ENCODE measurements around the gene NEK6.

Gene NEK6

DNA sequence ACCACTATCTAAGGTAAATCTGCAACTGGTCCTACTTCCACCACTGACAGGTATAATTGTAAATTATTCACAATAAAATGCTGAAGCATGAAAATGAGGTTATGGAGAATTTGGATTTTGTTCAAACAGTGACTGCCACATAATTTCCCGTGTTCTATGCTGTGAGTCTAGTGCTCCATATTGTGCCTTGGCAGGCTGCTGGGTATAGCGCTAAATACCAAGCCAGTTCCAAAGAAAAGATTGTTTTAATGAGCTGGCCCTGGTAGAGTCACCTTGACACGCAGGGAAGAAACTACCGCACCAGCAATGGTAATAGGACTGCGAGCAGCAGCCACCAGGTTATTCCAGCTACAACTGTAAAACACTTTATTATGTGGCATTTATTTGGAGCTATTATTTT is 127.1 kb downstream of the NEK6 start:
- no peak for DNase-seq

DNA sequence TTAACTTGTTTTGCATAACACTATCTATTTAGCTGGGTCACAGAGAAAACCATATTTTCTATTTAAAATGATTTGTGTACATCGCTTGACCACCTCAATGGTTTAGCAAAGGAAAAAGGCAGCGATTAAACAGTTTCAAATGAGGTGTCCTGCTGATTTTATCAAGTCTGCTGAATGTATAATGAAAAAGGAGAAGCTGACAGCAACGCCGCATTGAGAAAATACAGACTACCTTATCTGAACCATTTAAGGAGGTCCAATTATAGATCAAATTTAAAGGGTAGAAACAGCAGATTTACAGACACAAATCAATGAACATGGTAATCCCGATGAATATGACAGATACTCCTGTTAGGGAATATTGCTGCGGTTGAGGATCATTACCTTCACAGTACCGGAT is 127.9 kb downstream of the NEK6 start:
- no peak for DNase-seq

DNA sequence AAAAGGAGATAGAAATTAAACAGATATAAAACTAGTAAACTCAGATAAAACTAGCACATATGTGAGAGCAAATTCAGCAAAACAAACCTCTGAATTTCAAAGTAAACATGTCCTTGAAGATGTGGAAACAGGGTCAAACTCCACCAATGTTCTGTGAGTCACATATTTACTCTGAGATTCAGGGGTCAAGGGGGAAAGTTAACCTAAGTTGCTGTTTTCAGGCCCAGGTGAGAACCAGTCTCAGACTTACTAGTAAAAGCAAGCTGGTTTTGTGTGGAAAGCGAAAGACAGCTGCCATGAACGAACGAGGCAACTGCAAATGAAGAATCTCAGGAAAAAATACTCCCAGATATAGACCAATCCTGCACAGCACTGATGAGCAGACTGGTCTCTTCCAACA is 128.5 kb downstream of the NEK6 start:
- DNase-seq, result no peak

DNA sequence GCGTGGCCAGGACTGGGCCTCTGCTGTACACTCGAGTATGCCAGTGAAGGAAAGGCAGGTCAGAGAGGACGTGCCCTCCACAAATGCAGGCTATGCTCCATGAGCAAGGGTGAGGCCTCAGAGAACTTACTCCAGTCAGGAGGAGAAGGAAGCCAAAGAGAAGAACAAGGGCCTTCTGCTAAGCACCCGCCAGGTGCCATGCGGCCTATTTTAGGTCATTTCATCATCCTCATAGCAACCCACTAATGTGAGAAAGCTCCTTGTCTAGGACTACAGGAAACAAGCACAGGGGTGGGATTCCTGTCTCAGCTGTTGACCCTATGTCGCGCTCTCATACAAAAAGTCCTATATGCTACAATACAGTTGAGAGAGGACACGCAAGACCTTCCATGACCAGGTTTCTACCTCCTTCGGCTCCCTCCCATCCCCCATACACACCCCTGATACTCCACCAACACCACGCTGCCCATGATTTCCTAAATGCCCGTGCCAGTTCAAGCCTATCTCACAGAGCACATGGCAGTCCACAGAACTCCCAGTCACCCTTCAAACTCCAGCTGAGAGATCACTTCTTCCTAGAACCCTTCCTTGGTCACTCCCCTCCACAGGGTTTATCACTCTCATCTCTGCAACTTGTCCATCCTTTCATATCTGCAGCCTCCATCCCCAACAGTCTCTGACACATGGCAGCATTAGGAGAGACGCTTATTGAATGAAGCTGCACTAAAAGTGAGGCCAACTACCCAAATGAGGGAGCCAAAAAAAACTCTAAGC is 130.7 kb downstream of the NEK6 start:
- DNase-seq, result no peak

DNA sequence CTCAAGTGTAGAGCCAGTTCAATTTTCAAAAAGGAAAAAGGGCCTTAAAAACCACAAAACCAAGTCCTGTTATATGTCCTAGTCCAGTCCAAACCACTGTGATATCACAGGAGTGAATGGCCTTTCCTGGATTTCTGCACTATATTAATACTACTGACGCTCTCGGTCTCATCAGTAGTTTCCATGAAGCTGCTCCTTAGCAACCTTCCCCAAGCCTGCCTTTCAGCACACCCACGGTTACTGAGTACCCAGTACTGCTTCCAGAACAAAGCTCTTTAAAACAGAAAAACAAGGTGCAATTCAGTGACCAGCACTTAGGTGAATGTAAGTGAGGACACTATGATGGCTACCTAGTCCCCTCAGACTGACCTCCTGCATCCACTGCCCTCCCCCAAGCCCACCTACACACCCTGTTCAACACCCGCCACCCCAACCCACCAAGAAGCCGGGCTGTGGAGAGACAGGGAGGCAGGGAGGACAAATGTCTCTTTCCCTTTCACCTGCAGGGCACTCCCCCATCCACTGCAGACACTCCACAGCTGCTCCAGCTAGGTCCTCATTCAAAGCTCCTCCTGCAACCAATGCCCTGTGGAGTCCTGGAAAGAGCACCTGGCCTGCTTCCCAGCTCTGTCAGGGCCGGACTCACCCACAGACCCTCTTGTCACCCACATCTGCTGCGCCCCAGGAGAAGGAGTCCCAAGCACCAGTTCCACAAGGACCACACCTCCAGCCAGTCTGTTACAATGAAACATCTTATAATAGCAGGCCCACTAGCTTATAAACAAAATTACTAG is 131.6 kb downstream of the NEK6 start:
- no peak for DNase-seq

DNA sequence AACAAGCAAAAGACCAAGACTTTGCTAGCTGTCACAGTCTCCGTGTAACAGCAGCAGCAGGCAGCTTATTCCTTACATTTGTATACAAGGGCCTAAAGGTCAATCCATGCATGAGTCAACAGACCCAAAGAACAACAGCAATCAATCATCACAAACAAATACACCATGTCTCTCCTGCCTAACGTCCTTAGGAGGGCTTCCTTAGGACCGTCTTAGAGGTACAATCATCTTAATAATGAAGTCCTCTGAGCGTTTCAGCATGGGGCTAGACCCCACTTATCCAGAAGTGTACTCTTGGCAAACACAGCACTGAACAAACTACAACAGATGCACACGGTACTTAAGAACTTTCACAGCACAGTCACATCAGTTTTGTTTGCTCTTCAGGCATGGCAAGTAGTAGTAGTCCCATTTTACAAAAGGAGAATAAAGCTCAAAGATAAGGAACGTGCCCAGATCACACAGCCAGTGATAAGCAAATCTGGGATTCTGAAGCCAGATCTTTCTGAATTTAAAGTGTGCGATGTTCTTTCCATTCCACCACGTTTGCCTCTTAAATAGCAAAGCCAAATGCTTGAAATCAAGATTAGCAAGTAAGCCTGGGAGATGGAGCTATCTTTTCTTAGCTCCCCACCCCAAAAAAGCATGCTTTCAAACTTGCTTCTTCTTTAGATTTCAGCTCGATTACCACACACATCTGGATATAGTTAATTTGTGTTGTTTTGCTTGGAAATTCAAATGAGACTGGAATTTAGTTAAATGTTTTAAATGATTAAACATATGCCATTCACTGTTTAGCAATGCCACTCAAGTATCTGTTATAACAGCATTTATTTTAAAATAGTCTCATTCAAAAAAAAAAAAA is 133.3 kb downstream of the NEK6 start:
- DNase-seq, result no peak

DNA sequence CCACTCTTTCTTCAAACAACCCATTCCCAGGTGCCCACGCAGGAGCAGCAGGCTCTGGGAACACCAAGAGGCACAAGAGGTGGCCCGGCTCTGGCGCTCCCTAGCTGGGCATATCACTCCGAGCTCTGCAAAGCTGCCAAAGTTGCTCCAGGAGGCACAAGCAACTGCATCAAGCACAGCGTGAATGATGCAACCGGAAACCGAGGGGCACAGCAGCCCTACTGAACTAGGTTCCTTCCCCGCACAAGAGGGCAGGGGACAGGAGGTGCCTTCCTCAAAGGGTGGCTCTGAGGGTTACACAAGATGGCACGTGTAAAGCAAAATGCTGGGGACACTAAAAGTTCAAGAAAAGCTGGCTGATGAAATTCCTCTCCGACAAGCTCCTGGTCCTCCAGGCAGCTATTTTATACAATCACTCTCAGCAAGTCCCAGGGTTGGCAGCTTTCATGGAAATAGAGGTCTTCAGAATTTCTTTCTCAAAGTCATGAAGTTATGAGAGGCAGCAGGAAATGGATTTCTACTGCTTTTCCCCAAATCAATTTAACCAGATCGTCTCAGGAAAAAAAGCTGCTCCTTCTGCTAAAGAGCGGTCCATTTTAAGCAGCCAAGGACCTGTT is 134.6 kb downstream of the NEK6 start:
- no peak for DNase-seq

DNA sequence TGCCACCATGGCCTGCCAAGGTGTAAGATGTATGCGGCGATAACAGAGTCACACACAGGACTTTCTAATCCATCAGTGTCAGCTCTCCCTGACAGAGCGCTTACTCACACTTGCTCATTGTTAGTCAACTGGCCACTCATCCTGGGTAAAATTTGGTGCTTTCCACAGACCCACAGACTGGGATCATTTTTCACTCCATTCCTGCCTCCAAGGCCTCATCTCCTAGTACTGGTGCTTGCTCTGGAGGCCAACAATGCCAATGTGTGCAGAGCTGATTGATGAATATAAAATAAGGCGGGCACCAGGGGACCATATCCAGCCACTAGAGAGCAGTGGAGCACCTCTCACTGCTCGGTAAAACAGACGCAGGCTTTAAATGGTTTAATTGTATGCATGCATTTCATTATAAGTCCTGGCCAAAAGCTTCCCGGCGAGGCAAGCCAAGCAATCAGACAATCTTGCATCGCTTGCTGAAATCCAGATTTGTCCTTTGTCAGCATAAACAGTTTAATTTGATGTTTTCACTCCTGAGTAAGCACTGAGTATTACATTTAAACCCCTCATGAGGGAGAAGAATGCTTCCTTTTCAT is 135.2 kb downstream of the NEK6 start:
- no peak for DNase-seq

DNA sequence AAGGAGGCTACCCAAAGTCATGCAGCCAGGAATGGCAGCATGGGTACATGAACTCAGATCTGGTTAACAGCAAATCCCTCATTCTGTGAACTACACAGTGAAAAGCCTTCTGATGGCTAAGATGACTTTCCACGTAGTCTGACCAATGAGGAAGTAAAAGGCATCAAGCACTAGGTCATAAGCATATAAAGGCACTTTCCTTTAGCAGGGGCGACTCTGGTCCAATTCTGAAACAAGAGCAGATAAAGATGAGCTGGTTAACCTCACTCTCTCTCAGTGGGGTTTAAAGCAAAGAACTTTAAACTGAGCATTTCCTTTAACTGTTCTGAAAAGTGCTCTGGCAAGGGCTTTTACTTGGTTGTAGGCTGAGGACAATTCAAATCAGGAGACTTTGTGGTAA is 136.4 kb downstream of the NEK6 start:
- DNase-seq, result no peak

DNA sequence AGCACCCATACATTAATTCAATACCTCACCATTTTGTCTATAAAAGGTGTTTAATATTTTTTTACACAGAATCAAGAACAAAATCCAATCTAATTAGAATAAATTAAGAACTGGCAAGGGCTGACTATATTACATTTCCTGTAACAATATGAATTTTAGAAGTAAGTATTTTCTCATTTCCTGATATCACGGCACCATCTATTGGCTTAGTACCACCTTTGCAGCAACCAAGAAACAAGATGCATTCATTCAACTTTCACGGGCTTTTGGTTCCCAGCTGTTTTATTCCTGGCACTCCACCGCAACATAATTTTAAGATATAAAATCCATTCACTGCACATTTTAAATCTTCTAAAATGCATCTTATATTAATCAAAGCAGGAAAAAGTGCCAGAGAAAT is 136.8 kb downstream of the NEK6 start:
- DNase-seq, result no peak

DNA sequence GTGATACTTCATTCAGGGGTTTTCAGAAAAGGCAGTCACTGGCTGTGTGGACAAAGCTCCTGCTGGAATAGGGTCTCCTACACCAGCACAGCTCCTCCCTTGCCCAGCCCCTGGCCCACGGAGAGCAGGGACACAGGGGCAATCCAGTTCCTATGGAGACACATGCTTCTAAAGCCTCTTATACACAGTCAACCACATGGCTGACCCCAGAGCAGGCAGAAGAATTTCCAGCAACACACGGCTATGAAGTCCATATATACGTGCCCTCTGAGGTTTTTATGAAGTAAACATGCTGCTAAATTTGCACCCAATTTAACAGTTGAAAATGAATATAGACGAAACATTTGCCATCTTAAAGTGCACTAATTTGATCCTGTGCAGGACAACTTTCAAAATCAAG is 138.1 kb downstream of the NEK6 start:
- no peak for DNase-seq

DNA sequence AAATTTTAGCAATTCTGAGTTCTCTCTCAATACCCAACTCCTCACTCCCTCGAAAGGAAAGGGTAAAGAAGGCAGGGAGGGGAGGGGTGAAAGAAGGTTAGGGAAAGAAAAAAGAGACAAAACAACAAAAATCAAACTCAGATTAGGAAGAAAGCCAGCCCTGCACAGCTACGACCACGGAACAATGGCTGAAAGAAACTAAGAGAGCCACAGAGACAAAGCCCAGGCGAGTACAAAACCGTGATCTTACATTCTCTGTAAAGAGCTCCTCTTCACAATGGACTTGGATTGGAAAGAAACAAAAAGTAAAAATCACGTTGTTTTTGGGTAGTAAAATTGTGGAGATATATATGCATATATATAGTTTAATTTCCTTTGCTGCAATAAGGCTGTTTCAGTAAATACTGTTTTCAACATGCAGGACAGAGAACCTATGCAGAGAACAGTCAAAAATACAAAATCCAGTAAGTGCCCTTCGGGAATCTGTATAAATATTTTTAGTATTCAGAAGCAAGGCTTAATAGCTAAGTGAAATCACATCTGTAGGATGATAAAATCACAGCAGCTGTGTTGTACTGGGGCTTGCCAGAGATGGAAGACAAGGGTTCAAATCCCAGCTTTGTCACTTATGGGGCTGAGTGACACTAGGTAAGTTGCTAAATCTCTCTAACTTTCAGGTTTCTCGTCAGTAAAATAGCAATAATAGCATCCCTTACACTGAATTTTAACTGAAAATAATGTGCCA is 140.6 kb downstream of the NEK6 start:
- DNase-seq, result no peak

DNA sequence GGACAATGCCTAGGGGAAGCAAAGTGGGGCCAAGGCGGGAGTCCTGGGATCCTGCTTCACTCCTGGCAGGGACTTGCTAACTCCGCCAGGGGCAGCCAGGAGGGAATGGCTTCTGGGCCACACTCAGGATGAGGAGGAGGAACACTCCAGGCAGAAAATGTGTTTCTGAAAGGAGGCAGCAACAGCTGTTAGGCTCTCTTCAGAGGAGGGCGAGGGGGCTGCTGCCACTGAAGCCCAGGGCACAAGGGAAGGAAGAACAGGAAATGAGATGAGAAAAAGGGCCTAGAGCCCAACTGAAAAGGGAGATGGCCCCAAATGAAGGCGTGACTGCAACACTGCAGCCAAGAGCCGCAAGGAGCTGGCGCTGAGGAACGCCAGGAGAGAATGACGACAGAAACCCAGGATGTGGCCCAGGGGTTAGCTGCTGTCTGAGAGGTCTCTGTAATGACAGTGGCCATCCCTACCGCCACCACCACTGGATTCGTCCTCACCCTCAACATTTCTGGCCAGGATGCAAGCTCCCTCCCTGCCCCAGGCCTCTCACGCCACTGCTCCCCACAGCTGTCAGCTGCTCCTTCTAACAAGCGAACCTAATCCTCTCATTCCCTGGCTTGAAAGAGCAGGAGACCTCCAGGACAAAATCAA is 141.7 kb downstream of the NEK6 start:
- no peak for DNase-seq

DNA sequence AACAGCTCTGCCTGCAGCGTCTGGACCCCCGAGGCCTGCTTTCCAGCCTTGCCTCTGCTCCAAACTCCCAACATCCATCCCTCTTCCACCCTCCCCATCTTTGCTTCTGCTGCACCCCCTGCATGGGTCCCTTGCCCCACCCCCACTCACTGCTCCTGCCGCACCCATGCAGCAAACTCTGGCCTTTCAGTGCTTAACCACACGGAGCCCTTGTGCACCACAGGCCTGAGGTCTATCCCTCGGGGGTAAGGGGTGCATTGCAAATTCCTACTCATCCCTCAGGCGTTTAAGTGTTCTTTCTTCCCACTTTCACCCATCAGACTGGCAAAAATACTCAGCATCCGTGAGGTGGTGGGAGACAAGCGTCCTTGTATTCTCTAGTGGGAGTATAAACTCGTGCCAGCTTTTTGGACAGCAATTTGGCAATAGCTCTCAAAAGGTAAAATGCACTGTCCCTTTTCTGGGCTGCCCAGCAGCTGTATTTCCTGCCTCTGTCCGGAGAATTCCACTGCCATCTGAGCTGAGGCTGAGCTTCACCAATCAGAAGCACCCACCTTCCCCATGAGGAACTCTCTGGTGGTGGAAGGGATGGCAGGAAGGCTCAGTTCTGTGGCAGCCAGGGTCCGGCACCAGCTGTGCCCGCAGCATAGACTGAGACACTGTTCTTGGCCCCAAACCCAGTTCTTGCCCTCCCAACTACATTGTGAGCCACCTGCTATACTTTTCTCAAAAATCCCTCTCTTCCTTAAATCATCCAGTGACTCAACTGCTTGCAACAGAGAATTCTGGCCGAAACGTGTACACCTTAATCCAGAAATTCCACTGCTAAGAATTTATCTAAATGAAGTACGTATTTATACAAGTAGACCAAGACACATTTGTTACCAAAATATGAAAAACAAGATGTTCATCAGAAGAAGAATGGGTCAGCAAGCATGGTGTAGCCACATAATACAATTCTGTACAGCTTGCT is 142.5 kb downstream of the NEK6 start:
- DNase-seq, result no peak

All from cerebellar nuclear complex (tissue), 1 donor.